GM19438 (cell line): Measurements from ENCODE around the gene HLCS.

Source experiments
- ATAC-seq: cut with Tn5 transposase; IDR thresholded peaks from one replicate; pipeline ENCODE4 v1.9.1; 2021; ENCODE audit warnings: low read depth; ENCODE audit not compliant: unreplicated experiment

The HLCS gene

GRCh38 chr21:36987845-36988244, 21.4 kb upstream of the HLCS start:
- ATAC-seq = no peak

GRCh38 chr21:36985751-36986594, 19.5 kb upstream of the HLCS start:
- ATAC-seq = no peak

GRCh38 chr21:36981977-36982700, 15.7 kb upstream of the HLCS start:
- no peak for ATAC-seq

- ATAC-seq = no peak
Measured at GRCh38 chr21:36981049-36981391, 14.6 kb upstream of the HLCS start.

GRCh38 chr21:36980280-36981048, 14.0 kb upstream of the HLCS start:
- ATAC-seq = no peak

- ATAC-seq = peak; percentile 54
Measured at GRCh38 chr21:36976882-36977651, 10.6 kb upstream of the HLCS start.

GRCh38 chr21:36976228-36976861, 9.9 kb upstream of the HLCS start:
- ATAC-seq = no peak

- ATAC-seq = no peak
Measured at GRCh38 chr21:36974851-36975192, 8.4 kb upstream of the HLCS start.

GRCh38 chr21:36973986-36974850, 7.7 kb upstream of the HLCS start:
- no peak for ATAC-seq

- no peak for ATAC-seq
Measured at GRCh38 chr21:36968976-36969375, 2.5 kb upstream of the HLCS start.

- no peak for ATAC-seq
Measured at GRCh38 chr21:36968414-36968813, 1.9 kb upstream of the HLCS start.

GRCh38 chr21:36966821-36967768, 626 bp upstream of the HLCS start:
- peak; percentile 20 for ATAC-seq

GRCh38 chr21:36965720-36966065, 776 bp downstream of the HLCS start:
- ATAC-seq = no peak

- ATAC-seq = no peak
Measured at GRCh38 chr21:36964827-36965719, 1.4 kb downstream of the HLCS start.

GRCh38 chr21:36964398-36964797, 2.1 kb downstream of the HLCS start:
- ATAC-seq = no peak

GRCh38 chr21:36962098-36962780, 4.2 kb downstream of the HLCS start:
- no peak for ATAC-seq
